Mucosa of descending colon (tissue), 3 donors: ENCODE data around the gene LMTK2. TPM values are rescaled to one million over a fixed set of nuclear protein-coding genes. Genes with fewer than 3 reads are reported as not detected.

Source experiments
- ATAC-seq: fragments of 200-7000 bp; cut with Tn5 transposase; one replicate; pipeline ENCODE4 v1.9.1; 2020; ENCODE audit warnings: mild to moderate bottlenecking, moderate library complexity
- DNase-seq, 3 donors: peaks; one replicate each; pipeline ENCODE4 v3.0.0-alpha.2; 2020
- H3K36me3 ChIP-seq: fragments of 200-600 bp; one replicate; pipeline ENCODE4 v1.8.0; 2021; ENCODE audit warnings: low read depth, mild to moderate bottlenecking
- H3K4me1 ChIP-seq: fragments of 200-600 bp; one replicate; pipeline ENCODE4 v1.8.0; 2021; ENCODE audit warnings: low read depth, mild to moderate bottlenecking
- H3K4me3 ChIP-seq: fragments of 200-600 bp; one replicate; pipeline ENCODE4 v1.8.0; 2021; ENCODE audit warnings: mild to moderate bottlenecking
- H3K9me3 ChIP-seq: fragments of 200-600 bp; one replicate; pipeline ENCODE4 v1.8.0; 2021; ENCODE audit warnings: mild to moderate bottlenecking
- CTCF ChIP-seq: fragments of 200-600 bp; IDR thresholded peaks from one replicate; pipeline ENCODE4 v1.8.0; 2022; ENCODE audit warnings: antibody characterized with exemption, mild to moderate bottlenecking
- intact Hi-C, 2 donors: fragments of 100-400 bp; cut with DNase I in 1 of 2; cut with micrococcal nuclease in 1 of 2; formaldehyde crosslinking; loops; one replicate each; pipeline versions ENCODE4 v1.11.0 to v1.11.1; 2022; cut with DNase I, micrococcal nuclease
- total RNA-seq, 3 donors: library from RNA; stranded (reverse); fragmentation: NEBNext Ultra II Directional in 2 of 3; extraction: Animal tissue kit (Norgen Biotek cat#: 25700) in 2 of 3; gene quantifications; one replicate each; pipeline versions ENCODE4 v1.2.1 to v1.2.4, GENCODE V29; 2021 to 2023
- donor health status: DM: no; HTN: no; CAD: no; lungs with moderate emphysema.
- donor health status: DM: no; HTN: no; CAD: no.
- donor health status: DM: no; HTN: yes; CAD: no.

The LMTK2 gene
- total RNA-seq, 3 donors from 2014 or later: 48.6 to 70.2 (median 52.9) TPM

DNA sequence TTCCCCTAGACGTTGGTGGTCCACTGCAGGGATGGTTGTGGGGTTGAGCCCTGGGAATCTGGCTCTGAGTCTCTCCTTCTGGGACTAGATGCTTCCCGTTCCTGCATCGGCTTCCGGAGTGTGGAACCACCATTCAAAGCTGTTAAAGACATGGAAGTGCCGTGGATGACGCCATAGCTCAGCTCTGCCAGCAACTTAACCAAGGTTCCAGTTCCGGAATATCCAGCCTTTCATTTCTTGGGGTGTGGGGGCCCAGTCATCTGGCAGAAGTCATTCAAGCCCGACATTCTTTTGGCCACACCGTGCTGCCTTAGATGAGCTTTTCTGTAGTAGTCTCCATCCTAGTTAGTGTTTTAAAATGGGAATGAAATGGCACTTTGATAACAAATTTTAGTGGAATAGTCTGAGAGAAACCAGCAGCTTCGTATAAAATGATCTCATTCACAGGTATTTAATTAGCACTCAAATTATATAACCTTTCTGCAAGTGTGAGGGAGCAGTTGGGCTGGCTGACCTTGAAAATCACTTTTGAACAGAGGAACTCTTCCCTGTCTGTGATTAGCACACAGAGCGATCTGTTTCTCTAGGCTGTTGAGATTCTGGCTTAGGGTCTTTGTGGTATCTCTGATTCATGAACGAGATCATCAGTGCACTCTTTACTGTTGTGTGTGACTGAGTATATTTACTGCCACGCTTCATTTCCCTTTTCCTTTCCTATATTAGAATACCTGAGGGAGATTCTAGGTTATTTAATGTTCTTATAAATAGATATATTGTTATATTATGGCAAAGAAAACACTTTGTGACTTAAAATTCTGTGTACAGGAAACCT lies 19.9 kb downstream of the LMTK2 start:
- DNase-seq (no peak), ATAC-seq (no peak)
- H3K36me3 ChIP-seq: no peaks in the 10 kb centered on the region
- no peak overlapping the region for H3K4me3 ChIP-seq
- peaks cover 9% of the 10 kb centered on the region for H3K4me1 ChIP-seq
- intact Hi-C loops: no loop called here
- no peaks in the 10 kb centered on the region for H3K9me3 ChIP-seq
- no peak for TF ChIP-seq CTCF

DNA sequence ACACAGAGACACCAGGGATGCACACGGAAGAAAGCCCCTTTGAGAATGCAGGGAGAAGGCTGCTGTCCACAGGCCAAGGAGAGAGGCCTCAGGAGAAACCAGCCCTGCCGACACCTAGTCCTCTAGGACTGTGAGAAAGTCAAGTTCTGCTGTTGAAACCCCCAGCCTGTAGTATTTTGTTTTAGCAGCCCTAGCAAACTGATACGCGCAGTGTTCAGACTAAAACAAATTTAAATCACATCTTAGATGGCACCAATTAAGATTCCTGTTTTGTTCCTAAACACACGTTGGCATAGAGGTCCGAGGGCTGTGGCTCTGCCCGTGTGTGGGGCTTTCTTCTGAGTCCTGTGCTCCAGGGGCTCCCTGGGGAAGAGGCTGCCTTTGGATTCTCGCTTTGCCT lies 21.7 kb downstream of the LMTK2 start:
- intact Hi-C loops: no loop called here
- Histone ChIP-seq H3K36me3 (no peaks in the 10 kb centered on the region), H3K4me1 (peaks cover 27% of the 10 kb centered on the region), H3K4me3 (no peak overlapping the region), H3K9me3 (no peaks in the 10 kb centered on the region)
- no peak for ATAC-seq
- TF ChIP-seq CTCF: no peak
- DNase-seq: no peak

DNA sequence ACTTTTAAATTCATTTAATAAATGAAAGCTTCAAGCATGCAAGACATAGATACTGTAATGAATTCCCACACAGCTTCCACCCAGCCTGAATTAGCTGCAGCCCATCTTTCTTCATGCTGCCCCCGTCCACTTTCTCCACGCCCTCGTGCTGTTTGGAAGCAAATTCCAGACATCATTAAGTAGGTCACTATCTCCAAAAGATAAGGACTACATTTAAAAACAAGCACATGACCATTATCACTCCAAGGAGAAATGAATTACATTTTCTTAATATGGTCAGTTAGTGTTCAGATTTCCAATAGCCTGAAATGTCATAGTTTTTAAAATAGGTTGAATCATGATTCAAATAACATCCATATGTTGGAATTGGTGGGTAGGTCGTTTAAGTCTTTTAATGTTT lies 24.3 kb downstream of the LMTK2 start:
- no peak overlapping the region for H3K4me3 ChIP-seq
- intact Hi-C loops: no loop called here
- ATAC-seq (no peak), DNase-seq (no peak)
- no peaks in the 10 kb centered on the region for H3K36me3 ChIP-seq
- peaks cover 45% of the 10 kb centered on the region for H3K4me1 ChIP-seq
- no peak for TF ChIP-seq CTCF
- H3K9me3 ChIP-seq: no peaks in the 10 kb centered on the region

DNA sequence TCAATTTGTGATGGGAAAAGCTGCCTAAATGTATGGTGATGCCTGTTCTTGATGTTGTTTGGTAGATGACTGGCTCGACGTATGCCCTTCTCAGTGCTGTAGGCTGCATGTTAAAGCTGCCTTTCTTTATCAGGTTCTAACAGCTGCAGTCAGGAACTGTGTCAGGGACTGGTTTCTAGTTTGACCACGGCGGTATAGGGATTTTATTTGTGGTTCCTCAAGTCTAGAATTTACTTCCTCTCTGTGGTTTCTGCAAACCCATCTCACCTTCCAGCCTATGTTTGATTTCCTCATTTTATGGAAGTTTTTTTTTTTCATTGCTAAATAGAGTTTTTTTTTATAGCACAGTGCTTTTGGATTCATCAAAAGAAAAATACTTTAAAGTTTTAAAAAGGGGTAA lies 26.5 kb downstream of the LMTK2 start:
- H3K4me1 ChIP-seq: peaks cover 45% of the 10 kb centered on the region
- no peaks in the 10 kb centered on the region for H3K9me3 ChIP-seq
- ATAC-seq: peak; percentile 34
- peak in 1 of 3 donors; percentile 51 for DNase-seq
- no peaks in the 10 kb centered on the region for H3K36me3 ChIP-seq
- TF ChIP-seq CTCF: no peak
- no peak overlapping the region for H3K4me3 ChIP-seq
- intact Hi-C loops: no loop called here

- H3K9me3 ChIP-seq: no peaks in the 10 kb centered on the region
- no peak overlapping the region for H3K4me3 ChIP-seq
- ATAC-seq (peak; percentile 34), DNase-seq (no peak)
- H3K4me1 ChIP-seq: peaks cover 45% of the 10 kb centered on the region
- intact Hi-C loops: no loop called here
- TF ChIP-seq CTCF: no peak
- no peaks in the 10 kb centered on the region for H3K36me3 ChIP-seq
Observed at GRCh38 chr7:98133621-98134303, 27.1 kb downstream of the LMTK2 start.
